GM12864 (cell line): ENCODE results near the gene LIX1.
"Not testable (repeated sequence)": the region's sequence is repeated elsewhere in the genome, so short reads cannot be mapped to it uniquely, and the experiment has no call there.

Source experiments
- DNase-seq: peaks from one replicate; pipeline ENCODE4 v3.0.0-alpha.2; 2011; ENCODE audit warnings: low read depth
- H3K4me3 ChIP-seq: 2 replicates; pipeline ENCODE4 v1.5.1; 2011; ENCODE audit warnings: mild to moderate bottlenecking, low read depth, low read length, control low read depth
- CTCF ChIP-seq: IDR thresholded peaks from 2 replicates; pipeline ENCODE4 v1.5.1; 2011; ENCODE audit warnings: low read depth, mild to moderate bottlenecking, moderate library complexity, low read length, control low read depth, inconsistent platforms; ENCODE audit errors: missing control alignments

The LIX1 gene

GRCh38 chr5:97142521-97143254 is at the start of gene LIX1:
Gene LIX1 (minus strand): TSS chr5:97142611. CDS start chr5:97142576, 35 bp downstream.
- peak; percentile 69 for TF ChIP-seq CTCF
- DNase-seq, result no peak

DNA sequence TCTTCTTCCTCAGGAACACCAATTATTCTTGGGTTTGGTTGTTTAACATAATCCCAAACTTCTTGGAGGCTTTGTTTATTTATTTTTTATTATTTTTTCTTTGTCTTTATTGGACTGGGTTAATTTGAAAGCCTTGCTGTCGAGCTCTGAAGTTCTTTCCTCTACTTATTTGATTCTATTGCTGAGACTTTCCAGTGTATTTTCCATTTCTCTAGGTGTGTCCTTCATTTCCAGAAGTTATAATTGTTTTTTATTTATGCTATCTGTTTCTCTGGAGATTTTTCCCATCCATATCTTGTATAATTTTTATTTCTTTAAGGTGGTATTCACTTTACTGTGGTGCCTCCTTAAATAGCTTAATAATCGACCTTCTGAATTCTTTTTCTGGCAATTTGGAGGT is 49.5 kb upstream of the LIX1 start:
- no peak for TF ChIP-seq CTCF
- DNase-seq, result no peak
- no peak overlapping the region for H3K4me3 ChIP-seq

More at GRCh38 chr5:97142521-97143254, at the start of gene LIX1:
- no peak within 1 kb of the TSS for H3K4me3 ChIP-seq

DNA sequence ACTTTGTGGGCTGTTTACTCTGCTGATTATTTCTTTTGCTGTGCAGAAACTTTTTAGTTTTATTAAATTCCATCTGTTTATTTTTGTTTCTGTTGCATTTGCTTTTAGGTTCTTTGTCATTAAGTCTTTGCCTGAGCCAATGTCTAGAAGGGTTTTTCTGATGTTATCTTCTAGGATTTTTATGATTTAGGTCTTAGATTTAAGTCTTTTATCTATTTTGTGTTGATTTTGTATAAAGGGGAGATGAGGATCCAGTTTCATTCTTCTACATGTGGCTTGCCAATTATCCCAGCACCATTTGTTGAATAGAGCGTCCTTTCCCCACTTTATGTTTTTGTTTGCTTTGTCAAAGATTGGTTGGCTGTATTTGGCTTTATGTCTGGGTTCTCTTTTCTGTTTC is 47.1 kb upstream of the LIX1 start:
- H3K4me3 ChIP-seq, DNase-seq: not testable (repeated sequence)

GRCh38 chr5:97183930-97184213 is 41.5 kb upstream of the LIX1 start:
- peak overlapping the region; percentile 85 for H3K4me3 ChIP-seq
- no peak for TF ChIP-seq CTCF
- no peak for DNase-seq

DNA sequence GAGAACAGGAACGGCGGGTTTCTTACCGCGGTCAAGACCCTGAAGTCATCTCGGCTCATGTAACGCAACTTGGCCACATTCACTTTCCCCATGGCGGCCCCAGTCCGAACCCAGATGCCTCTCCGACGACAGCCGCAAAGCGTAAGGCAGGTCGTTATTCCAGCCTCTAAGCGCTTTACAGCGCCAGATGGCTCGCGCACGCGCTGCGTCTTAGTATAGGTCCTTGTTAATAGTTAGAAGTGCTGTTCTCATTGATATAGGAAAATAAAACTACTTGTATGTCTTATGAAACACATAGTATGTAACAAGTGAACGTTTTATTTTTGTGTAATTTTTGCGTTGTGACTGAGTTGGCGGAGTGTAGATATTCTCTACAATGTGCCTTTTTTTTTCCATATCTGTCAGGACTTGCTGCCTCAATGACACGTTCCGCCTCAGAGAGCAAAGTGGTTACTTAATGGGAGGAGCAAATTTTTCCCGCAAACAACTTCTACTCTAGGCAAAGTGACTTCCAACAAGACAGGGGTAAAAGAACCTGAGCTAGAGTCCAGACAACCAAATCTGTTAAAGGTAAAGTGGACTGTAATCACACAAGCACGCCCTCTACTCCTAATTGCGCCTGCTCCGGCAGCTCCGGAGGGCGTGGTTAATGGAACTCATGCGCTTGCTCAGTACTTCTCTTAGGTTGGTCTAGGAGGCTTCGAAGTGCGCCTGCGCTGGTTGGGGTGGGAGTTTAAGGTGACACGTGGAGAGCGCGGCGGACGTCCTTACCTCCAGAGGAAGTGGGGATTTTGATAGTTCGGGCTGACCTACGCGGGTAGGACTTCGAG is 40.9 kb upstream of the LIX1 start, which contains the start of gene RIOK2:
Gene RIOK2, minus strand, starts transcription at position 148 of the 830 bp plus-strand sequence. Its CDS starts 56 bp downstream, at position 92.
- peak within 1 kb of the TSS; percentile 85 for H3K4me3 ChIP-seq
- peak; percentile 95 for DNase-seq
- no peak for TF ChIP-seq CTCF

GRCh38 chr5:97182571-97183099 is 40.2 kb upstream of the LIX1 start:
- DNase-seq, result no peak
- H3K4me3 ChIP-seq, result peak overlapping the region; percentile 85
- no peak for TF ChIP-seq CTCF

- DNase-seq, result no peak
- TF ChIP-seq CTCF, result no peak
- peak overlapping the region; percentile 85 for H3K4me3 ChIP-seq
Observed at GRCh38 chr5:97181856-97182545, 39.6 kb upstream of the LIX1 start.

DNA sequence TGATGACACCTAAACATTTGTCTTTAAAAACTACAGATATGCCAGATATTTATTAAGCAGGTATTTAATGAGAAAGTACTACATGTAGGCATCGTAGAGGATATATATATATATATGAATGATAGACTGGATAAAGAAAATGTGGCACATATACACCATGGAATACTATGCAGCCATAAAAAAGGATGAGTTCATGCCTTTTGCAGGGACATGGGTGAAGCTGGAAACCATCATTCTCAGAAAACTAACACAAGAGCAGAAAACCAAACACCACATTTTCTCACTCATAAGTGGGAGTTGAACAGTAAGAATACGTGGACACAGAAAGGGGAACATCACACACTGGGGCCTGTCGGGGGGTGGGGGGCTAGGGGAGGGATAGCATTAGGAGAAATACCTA is 37.0 kb upstream of the LIX1 start:
- not testable (repeated sequence) for H3K4me3 ChIP-seq, DNase-seq
